ENCODE measurements around the gene SCAANT1.
A peak's percentile ranks its signal among the peaks of the same experiment; 100 is the strongest.

Gene SCAANT1

DNA sequence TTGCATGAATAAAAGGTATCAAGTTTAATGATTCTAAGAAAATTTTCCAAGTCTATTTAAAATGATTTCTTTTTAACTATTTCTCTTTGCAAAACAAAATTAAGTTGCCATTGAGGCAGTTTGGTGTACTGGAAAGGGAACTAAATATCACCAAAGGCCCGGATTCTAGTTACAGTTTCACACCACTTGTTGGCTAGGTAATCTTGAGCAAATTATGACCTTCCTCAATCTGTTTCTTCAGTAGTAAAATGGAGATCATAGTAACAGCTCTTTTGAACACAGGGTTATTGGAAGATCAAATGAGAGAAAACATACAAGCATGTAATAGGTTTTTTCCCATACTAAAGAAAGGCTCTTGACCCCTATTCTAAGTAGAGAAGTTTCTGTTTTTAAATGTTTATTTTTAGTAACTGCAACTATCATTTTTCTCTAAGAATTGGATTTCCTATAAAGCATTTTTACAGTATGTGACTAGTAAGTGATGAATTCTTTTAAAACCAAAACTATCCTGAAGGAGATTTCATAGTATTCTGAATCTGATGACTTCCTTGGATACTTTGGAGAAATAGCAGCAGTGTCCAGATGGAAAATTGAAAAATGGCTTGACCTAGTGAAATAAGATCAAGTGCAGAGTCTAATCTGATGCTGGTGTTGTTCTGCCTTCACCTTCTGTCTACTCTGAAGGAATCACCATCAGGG lies 15.7 kb downstream of the SCAANT1 start:
- DNase-seq = peak; percentile 61

DNA sequence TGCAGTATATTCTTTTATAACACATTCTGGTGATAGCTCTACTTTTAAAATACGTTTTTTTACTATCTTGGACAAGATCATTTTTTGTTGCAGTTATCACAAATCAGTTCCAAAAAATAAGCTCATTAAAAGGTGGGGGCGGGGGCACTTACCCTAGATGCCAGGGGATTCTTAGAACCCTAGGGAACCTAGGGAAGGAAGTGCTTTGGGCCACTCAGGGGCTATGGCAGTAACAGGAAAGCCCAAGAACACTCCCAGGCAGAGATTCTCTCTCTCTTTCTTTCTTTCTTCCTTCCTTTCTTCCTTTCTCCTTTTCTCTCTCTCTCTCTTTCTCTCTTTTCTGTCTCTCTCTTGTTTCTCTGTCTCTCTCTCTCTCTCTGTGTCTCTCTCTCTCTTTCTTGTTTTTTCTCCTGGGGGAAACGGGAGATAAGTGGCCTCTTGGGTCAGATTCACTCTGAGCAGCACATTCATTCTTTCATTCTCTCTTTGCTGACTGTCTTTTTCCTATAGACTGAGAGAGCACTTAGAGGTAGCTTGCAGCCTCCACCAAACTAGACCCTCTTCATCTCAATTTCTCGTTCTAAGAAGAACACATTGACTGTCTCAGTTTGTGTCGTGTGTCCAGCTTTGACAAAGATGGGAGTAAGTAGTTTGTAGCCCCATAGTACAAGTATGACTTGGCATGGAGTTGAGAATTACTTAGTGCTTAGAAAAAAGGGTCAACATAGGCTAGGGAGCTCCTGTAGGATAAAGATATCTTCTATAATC lies 16.6 kb downstream of the SCAANT1 start:
- DNase-seq = peak; percentile 6

DNA sequence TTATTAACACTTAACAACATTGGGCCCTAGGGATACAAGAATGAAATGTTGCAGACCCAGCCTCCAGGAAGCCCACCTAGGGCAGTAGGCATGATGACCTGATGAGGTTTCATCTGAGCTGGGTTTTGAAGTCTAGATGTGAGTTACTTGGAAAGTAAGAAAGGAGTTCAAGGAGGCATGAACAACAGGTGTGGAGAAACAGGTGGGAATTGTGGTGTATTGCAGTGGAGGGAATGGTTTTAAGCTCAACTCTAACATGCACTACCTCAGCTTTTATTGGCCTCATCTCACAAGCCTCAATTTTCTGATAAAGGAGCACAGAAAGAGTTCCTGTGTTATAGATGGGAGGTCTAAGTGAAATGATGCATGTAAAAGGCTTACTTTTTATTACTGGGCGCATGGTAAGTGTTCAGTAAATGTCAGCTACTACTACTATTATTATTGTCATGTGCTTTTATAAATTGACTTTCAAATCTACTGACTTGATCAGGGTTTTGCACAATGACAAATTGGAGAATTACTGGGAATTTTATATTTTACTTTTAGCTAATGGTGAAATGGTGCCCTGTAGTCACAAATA lies 19.3 kb downstream of the SCAANT1 start:
- no peak for DNase-seq

DNA sequence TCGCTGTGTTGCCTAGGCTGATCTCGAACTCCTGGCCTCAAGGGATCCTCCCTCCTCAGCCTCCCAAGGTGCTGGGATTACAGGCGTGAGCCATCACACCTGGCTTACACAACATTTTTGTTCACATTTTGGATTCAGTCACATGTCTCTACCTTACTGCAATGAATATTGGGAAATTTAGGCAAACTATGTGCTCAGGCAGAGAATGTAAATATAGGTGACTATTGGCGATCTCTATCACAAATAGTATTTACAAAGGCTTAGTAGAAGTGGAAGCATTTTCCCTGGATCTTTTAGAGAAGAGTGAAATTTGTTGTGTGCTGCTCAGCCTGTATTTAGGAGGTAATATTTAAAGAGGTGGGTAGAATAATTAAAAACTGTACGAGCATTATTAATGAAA lies 20.7 kb downstream of the SCAANT1 start:
- no peak for DNase-seq

DNA sequence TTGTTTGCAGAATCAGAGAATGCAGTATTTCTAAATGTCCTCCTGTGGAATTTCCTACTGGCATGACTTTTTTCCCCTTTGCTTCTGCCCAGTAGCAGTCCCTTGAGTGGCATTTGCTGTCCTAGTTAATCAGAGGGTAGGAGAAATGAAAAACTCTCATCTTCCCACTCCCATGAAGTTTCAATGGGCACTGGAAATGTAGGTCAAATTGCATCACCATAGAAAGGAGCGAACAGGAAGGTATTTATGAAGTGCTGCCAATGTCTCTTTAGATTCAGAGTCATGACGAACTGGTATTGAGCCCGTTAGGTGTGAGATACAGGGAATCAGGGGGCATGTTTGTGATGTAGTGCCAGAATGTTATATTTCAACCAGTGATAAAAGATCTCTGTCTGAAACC lies 25.3 kb downstream of the SCAANT1 start:
- no peak for DNase-seq

DNA sequence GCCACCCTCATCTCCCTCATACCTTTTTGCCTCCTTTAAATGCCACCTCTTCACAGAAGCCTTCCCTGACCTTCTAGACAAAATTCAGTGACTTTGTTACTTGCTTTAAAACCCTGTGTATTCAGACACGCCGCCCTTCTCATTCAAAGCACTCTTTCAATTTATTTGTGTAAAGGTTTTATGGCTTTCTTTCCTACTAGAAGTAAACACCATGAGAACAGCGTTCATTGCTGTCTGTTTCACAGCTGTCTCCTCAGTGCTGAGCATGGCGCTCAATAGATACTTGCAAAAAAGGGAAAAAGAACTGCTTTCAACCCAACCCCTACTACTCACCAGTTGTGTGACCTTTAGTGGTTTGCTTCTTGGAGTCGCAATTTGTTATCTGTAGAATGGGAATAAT lies 31.5 kb downstream of the SCAANT1 start:
- no peak for DNase-seq

DNA sequence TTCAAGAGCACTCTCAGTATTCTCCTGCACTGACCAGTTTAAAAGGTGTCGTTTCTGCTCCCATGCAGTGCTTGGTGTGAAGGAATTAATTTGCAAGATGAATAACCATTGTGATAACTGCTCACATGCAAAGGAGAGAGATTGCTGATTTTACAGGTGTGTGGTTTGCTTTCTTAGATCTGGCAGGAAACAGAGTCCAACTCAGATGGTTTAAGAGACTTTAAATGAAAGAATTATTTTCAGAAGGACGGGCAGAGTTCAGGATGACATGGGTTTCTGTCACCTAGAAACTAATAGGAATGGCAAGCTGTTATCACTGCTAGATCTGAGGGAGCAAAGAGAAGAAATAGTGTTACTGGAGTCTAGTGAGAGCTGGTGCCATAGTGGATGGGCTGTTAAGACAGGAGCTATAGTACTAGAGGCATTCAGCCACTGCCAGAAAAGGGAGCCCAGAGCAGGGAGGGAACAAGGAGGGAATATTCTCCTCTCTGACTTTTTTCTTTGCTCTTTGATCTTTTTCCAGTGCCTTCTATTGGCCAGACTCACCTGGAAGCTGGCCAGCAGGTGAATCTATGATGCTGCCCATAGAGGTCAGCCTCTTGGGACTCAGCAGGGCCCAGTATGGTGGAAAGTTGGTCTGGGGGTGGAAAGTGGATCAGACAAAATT lies 33.7 kb downstream of the SCAANT1 start:
- DNase-seq = no peak

DNA sequence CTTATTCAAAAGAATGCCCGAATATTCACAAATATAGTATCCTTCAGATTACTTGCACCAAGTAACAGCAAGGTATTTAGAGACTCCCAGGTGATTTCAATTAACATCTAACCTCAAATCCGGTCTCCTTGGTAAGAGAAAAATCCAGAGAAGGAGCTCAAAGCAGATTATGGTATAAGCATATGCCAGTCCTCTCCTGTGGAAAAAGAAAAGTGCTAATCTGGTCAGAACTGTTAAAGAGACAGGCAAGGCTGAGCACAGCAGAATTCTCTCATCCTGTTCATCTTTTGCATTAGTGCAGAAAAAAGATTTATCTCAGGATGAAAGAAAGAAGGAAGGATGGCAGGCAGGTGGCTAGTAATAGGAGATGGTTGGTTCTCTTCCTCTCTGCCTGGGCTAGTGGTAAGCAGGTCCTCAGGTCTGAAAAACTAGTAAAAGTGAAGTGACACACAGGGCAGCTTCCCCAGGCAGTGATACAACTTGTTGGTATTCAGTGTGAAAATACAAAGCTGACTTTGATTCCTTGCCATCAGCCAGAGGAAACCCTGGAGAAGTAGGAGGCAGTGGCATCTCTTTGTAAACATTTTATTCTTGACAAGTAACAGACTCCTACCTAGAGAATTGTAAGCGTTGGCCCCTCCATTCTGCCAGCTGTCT lies 34.3 kb downstream of the SCAANT1 start:
- peak; percentile 87 for DNase-seq

DNA sequence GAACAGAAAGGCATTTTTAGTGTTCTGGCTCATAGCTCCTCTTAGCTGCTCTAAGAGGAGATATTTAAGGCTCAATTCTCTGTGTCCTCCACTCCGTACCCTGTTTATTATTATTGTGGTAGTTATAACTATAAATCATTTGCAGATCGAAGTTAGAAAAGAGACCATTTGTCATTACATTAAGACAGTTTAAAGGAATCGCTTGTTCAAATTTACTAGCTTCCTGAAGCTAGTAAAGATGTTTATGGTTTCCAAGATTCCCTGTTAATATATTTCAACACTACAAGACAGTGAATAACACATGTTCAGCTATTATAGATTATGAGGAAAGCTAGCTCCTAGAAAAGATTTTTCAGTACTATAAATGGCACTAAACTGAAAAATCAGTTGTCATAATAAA lies 35.9 kb downstream of the SCAANT1 start:
- DNase-seq = no peak

DNA sequence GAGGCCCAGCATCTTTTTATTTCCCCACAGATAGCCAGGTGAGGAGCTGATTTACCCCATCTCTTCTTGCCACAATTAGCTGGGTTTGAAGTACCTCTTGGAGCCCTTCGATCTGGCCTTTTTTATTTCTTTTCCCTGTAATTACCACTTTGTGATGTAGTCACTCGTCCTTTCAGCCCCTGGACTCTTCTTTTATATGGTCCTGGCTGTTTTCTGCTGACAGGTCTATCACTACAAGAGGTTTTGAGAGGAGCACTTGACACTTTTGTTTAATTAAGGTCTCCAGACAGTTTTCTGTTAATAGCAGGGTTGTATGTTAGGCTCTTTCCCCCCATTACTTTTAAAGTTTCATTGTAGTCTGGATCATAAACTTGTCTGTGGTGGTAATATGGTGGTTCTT lies 36.7 kb downstream of the SCAANT1 start:
- no peak for DNase-seq

DNA sequence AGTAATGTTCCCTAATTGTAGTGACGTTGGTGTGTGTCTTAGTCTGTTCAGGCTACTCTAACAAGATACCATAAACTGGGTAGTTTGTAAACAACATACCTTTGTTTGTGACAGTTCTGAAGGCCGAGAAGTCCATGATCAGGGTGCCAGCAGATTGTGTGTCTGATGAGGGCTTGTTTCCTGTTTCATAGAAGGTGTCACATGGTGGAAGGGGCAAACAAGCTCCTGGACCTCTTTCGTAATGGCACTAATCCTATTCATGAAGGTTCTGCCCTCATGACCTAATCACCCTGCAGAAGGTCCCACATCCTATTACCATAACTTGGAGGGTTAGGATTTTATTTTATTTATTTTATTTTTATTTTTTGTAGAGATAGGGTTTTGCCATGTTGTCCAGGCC lies 37.4 kb downstream of the SCAANT1 start:
- no peak for DNase-seq

DNA sequence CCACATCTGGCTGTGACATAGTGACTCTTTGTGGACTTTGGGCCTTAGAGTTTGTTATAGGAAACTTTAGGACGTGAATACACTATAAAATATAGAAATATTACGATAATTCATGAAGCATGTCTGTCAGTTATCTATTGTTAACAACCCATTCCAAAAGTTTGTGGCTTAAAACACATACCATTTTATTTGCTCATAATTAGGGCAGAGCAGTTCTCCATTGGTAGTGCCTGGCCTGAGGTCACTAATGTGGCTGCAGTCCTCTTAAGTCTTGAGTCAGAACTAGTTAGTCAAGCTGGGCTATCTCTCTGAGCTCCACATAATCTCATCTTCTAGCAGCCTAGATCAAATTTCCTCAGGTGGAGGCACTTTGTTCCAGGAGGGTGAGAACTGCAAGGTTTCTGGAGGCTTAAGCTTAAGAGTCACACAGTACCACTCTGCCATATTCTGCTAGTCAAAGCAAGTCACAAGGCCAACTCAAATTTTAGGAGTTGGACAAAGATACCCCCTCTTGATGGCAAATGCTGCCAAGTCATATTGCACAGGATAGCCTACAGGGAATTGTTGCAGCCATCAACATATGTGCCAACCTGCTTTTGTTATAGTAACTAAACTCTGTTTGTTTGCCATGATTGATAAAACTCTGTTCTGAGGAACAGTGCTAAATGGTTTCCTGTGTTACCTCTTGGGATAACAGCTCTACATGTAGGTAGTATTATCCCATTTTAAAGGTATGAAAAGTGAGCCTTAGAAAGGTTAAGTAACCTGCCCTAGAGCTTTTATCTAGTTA lies 39.9 kb downstream of the SCAANT1 start:
- DNase-seq = peak; percentile 73

DNA sequence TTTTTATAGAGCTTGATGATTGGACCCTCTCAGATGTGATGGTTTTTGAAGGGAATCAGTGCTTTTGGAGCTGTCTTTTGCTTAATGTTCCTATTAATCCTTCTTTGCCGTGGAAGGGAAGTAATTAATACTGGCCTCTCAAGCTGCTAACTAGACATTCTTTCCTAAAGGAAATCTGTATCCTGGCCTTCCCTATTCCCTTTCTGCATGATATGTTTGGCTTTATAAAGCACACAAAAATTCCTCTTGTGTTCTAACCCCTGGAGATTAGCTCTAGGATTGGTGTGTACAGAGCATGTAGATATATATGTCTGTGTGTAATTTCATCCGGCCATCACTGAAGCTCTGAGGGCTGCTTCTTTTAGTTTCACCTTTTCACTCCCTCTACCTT lies 41.6 kb downstream of the SCAANT1 start:
- peak; percentile 3 for DNase-seq

DNA sequence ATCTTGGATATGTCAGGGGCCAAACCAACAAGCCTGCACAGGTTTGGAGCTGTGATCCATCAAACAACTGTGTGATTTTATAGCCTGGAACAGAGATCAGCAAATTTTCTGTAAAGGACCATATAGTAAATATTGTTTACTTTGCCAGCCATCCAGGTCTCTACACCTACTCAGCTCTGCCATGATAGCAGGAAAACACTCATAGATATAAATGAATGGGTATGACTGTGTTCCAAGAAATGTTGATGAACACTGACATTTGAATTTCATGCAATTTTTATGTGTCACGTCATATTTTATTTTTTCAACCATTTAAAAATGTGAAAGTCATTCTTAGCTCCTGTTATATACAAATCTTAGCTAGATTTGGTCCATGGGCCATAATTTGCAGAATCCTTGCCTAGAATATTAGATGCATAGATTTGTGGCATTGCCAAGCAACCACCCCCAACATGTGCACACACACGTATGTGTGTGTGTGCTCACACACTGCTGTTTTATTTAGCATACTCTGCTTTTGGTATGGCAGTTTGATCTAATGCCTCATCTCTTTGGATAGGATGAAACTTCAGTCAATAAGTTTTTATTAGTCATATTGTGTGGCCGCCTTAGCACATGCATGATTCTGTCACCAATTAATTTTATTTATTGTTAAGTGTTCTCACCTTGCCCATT lies 42.1 kb downstream of the SCAANT1 start:
- DNase-seq = no peak

DNA sequence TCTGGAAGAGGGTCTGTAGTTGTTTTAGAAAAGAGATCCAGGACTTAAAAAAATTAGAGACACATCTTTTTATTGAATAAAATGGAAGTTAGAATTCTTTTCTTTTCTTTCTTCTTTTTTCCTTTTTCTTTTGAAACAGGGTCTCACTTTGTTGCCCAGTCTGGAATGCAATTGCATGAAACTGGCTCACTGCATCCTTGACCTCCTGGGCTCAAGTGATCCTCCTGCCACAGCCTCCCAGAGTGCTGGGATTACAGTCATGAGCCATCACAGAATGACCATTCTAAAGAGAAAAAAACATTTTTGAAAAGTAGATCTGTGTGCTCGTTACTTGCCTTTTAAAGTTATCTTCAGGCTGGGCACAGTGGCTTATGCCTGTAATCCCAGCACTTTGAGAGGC lies 45.0 kb downstream of the SCAANT1 start:
- no peak for DNase-seq

DNA sequence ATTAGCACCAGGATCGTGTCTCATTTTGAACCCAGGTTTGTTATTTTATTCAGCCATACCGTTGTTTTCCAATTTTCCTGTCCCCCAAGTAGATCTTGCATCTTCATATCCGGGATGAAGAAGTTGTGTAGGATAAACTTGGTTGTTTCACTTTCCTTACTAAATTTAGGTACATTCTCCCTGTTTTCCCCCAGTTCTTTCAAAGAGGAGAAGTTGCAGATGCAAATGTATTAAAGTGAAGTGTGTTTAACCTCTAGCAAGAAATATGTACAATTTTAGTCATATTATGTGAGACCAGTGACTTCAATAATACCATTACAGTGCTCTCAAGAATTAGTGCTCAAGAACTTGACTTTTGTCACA lies 47.2 kb downstream of the SCAANT1 start:
- DNase-seq = no peak

DNA sequence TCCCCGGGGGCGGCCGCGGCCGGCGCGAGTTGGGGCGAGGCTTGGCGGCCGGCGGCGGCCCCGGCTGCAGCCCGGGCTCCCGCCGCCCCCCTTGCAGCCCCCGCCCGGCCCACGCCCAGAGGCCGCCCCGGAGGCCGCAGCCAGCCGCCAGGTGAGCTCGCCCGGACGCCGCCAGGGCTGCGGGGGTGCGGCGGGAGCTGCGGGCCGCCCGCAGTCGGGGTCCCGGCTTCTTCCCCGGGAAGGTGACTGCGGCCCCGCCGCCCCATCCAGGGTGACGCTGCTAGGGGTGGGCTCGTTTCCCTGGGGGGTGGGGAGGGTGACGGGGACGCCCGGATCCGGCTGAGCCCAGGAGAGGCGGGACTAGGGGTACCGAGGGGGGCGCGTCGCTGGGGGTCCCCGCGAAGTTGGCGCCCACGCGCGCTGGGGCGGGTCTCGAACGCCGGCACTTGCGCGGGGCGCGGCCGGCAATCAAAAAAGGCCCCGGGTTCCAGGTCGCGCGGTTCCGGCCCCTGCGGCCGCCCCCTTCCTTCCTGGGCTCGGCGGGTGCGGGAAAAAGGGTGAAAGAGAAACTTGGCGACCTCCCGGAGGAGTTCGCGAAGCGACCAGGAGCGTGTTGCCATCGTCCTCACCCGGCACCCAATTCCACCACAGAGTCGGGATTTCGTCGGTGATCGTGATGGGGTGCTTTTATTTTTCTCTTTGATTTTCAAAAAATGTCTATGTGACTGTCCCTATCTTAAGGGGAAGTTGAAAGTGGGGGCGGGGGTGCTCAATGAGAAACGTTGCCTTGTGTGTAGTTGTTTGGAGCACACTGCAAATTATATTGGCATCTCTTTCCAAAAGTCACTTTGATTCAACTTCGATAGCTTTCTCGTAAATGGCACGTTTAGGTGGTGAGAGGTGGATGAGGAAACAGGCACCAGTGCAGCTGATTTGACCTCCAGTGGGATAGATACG lies 47.9 kb downstream of the SCAANT1 start:
- DNase-seq = peak; percentile 20

DNA sequence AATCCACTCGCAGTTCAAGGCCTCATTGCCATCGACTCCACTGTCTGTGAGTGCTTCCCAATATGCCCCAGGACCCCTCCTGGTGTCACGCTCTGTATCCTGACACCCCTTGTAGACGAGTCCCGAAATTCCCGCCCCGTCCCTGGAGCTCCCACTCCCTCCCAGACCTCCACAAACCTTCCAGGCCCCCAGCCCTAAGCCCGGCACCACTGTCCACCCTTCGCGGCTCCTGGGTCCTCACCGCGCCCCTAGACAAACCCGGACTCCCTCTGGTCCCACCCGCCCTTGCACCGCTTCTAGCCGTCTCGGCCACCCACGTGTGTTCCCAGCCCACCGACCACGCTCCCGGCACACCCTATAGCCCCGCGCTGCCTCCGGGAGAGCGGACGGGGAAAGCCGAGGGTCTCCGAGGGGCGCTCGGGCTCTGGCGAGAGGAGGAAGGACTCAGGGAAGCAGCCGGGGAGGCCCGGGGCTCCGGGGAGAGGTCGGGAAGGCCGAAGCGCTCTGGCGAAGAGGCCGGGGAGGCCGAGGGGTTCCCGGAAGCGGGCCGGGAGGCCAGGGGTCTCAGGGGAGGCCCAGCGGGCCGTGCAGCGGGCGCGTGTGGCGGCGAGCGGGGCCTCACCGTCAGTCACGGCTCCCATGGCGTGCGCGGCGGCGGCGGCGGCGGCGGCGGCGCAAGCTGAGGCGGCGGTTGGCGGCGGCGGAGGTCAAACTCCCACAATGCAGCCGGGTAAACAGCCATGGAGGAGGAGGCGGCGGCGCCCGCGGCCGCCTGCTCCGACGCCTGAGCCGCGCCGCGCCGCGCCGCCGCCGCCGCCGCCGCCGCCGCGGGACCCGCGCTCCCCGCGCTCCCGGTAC lies 48.8 kb downstream of the SCAANT1 start, which contains the start of the genes ATXN7 and THOC7:
Gene ATXN7, plus strand, starts transcription at position 718 of the 858 bp plus-strand sequence. CDS start 48,732 bp downstream, outside the sequence.
Gene THOC7, minus strand, starts transcription at position 656 of the 858 bp plus-strand sequence. Its CDS starts 15 bp downstream, at position 641.
- DNase-seq = peak; percentile 65

DNA sequence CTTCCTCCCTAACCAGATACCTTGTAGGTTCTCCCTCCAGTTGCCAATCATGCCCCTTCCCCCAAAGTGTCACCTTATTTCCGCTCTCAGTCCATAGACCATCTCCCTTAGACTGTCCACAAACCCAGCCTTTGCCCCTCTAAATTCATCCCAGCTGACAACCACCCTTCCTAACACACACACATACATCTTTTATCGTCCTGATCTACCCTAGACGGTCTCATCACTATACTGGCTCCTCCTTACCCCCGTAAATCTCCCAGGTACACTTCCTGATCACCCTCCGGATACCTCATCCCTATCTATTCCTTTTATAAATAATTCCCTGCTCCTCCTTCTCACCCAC lies 49.4 kb downstream of the SCAANT1 start:
- DNase-seq = no peak

Data from NCI-H82 (cell line).